ENCODE data around the gene CCDC142.

GRCh38 chr2:74530239-74531187 lies 47.7 kb upstream of the CCDC142 start:
- TF ChIP-seq CTCF (IDR thresholded peaks at IDR 0.05) (no peak), POLR2A (IDR thresholded peaks at IDR 0.05) (no peak)

All from testis (tissue), 2 donors.